IMR-90 (cell line): ENCODE results near the gene CRNN.

ENCODE experiments used
- BHLHE40 ChIP-seq: fragments of 150-350 bp; IDR thresholded peaks from 2 replicates; pipeline ENCODE4 v1.6.1; 2016; ENCODE audit warnings: mild to moderate bottlenecking, low read depth, low read length
- CEBPB ChIP-seq: IDR thresholded peaks from 2 replicates; pipeline ENCODE4 v1.6.1; 2012; ENCODE audit warnings: low read depth, low read length, improper control_type of control experiment
- CHD1 ChIP-seq: IDR thresholded peaks from 2 replicates; pipeline ENCODE4 v1.6.1; 2012; ENCODE audit warnings: low read depth, low read length, improper control_type of control experiment
- CTCF ChIP-seq: conservative IDR thresholded peaks from 2 replicates; pipeline ENCODE4 v1.5.1; 2012; ENCODE audit warnings: mild to moderate bottlenecking, low read depth, low read length, improper control_type of control experiment
- MAFK ChIP-seq: IDR thresholded peaks from 2 replicates; pipeline ENCODE4 v1.6.1; 2012; ENCODE audit warnings: low read depth, low read length, improper control_type of control experiment
- MXI1 ChIP-seq: IDR thresholded peaks from 2 replicates; pipeline ENCODE4 v1.6.1; 2012; ENCODE audit warnings: low read depth, mild to moderate bottlenecking, low read length, moderate library complexity, borderline replicate concordance
- POLR2A ChIP-seq: IDR thresholded peaks from 2 replicates; pipeline ENCODE4 v1.6.1; 2012; ENCODE audit warnings: mild to moderate bottlenecking, low read depth, low read length
- RCOR1 ChIP-seq: IDR thresholded peaks from 2 replicates; pipeline ENCODE4 v1.6.1; 2012; ENCODE audit warnings: mild to moderate bottlenecking, low read length, improper control_type of control experiment; ENCODE audit not compliant: insufficient replicate concordance
- SMC3 ChIP-seq: fragments of 150-350 bp; IDR thresholded peaks from 2 replicates; pipeline ENCODE4 v1.6.1; 2016; ENCODE audit warnings: low read depth, mild to moderate bottlenecking, antibody characterized with exemption, low read length, moderate library complexity

GRCh38 chr1:152460529-152460899, 46.5 kb upstream of the CRNN start:
- TF ChIP-seq SMC3: no peak
- no peak for TF ChIP-seq CTCF
- TF ChIP-seq RCOR1: no peak
- no peak for TF ChIP-seq POLR2A
- TF ChIP-seq MXI1: no peak
- no peak for TF ChIP-seq BHLHE40
- no peak for TF ChIP-seq MAFK
- TF ChIP-seq CEBPB: no peak
- no peak for TF ChIP-seq CHD1
